ENCODE measurements around the gene DNAJB2. TPM values are rescaled to one million over a fixed set of nuclear protein-coding genes. Genes with fewer than 3 reads are reported as not detected.

The DNAJB2 gene
- total and polyA plus RNA-seq, 7 donors: 27.4 to 73.9 (median 42.1) TPM

DNA sequence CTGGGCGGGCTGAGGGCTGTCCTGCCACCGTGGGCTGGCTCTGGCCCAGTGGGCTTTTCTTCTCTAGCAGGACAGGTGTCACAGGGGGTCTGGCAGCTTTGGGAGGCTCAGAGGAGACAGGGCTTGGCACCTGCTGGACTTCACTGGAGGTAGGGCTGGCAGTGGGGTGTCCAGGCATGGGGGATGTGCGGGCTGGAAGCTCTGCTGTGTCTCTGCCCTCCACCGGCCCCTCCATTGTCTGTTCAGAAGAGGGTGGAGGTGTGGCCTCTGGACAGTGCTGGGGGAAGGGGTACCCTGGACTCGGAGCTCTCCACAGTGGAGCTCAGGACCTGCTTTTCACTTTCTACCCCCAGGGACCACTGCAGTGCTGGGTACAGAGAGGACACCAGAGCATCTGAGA is 20.9 kb downstream of the DNAJB2 start:
- WGBS, 2 donors: 66 to 69% methylated on average over 5 of the region's 5 CpGs
- Histone ChIP-seq H3K27me3 (peaks cover 0 to 21% (median 6%) of the 10 kb centered on the region in 3 donors), H3K9me3 (no peaks in the 10 kb centered on the region), H3K4me3 (no peak overlapping the region), H3K27ac (no peak overlapping the region), H3K4me1 (peaks cover 0 to 4% (median 3%) of the 10 kb centered on the region in 4 donors), H3K36me3 (no peaks in the 10 kb centered on the region)
- intact Hi-C loops (cut with DNase I): loop anchor here (5.0 kb wide), 1 partner anchor 33 kb away; no protein-coding TSS in a partner anchor
- TF ChIP-seq EP300 (IDR thresholded peaks at IDR 0.05): no peak
- DNase-seq: no peak

DNA sequence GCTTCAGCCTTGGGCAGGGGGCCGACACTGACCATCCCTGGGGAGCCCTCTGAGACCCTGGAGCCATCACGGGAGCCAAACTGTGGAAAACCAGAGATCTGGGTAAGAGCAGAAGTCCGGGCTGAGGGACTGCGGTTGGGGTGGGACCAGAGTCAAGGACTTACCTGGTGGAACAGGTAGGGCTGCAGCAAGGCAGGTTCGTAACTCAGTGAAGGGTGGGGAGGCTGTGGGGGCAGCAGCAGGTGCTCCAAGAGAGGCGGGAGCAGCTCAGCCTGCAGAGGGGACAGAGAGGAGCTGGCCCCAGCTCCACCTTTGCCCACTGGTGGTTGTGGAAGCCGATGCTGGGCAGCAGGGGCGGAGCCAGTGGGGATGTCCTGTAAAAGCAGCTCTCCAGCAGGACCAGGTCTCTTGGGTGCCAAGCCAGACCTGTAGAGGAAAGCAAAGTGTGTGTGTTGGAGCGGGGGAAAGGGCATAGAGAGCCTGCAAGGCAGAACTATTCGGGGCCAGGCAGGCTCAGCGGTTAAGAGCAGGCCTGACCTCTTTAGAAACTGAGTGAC is 23.3 kb downstream of the DNAJB2 start:
- Histone ChIP-seq H3K36me3 (no peaks in the 10 kb centered on the region), H3K4me1 (no peaks in the 10 kb centered on the region), H3K4me3 (no peak overlapping the region), H3K9me3 (no peaks in the 10 kb centered on the region), H3K27ac (no peak overlapping the region), H3K27me3 (peaks cover 0 to 39% (median 8%) of the 10 kb centered on the region in 3 donors)
- no peak for DNase-seq
- TF ChIP-seq EP300 (IDR thresholded peaks at IDR 0.05): no peak
- no peak for TF ChIP-seq CTCF (IDR thresholded peaks at IDR 0.05)
- no peak for TF ChIP-seq POLR2AphosphoS5 (IDR thresholded peaks at IDR 0.05)
- TF ChIP-seq POLR2A (IDR thresholded peaks at IDR 0.05): no peak
- intact Hi-C loops (cut with DNase I): loop anchor here (5.0 kb wide), 1 partner anchor 35 kb away; no protein-coding TSS in a partner anchor
- WGBS, 2 donors: 54 to 69% methylated on average over 11 of the region's 11 CpGs

GRCh38 chr2:219304223-219304622 is 25.1 kb downstream of the DNAJB2 start:
- H3K4me3 ChIP-seq: no peak overlapping the region
- no peak for DNase-seq
- no peak for TF ChIP-seq CTCF (IDR thresholded peaks at IDR 0.05)
- no peak for TF ChIP-seq POLR2AphosphoS5 (IDR thresholded peaks at IDR 0.05)
- TF ChIP-seq POLR2A (IDR thresholded peaks at IDR 0.05): no peak
- TF ChIP-seq EP300 (IDR thresholded peaks at IDR 0.05): no peak
- no peaks in the 10 kb centered on the region for H3K9me3 ChIP-seq
- peaks cover 0 to 10% (median 5%) of the 10 kb centered on the region in 4 donors for H3K4me1 ChIP-seq
- H3K27ac ChIP-seq: no peak overlapping the region
- WGBS, 2 donors: 57% methylated on average over 2 of the region's 2 CpGs
- no peaks in the 10 kb centered on the region for H3K36me3 ChIP-seq
- intact Hi-C loops (cut with DNase I): loop anchor here (5.0 kb wide), 1 partner anchor 37 kb away; no protein-coding TSS in a partner anchor
- peaks cover 9 to 56% (median 24%) of the 10 kb centered on the region in 3 donors for H3K27me3 ChIP-seq

DNA sequence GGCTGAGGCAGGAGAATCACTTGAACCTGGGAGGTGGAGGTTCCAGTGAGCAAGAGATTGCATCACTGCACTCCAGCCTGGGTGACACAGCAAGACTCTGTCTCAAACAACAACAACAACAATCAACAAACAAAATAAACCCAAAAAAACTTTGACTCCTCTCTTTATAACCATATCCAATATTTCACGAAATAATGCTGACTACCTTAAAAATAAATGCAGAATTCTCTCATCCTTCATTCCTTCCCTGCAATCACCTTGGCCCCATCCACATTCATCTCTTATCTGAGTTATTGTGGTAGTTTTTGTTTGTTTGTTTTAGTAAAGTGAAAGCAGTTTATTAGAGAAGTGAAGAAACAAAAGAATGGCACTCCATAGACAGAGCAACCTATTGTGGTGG is 26.9 kb downstream of the DNAJB2 start:
- TF ChIP-seq CTCF (IDR thresholded peaks at IDR 0.05) (no peak), EP300 (IDR thresholded peaks at IDR 0.05) (no peak), POLR2AphosphoS5 (IDR thresholded peaks at IDR 0.05) (no peak), POLR2A (IDR thresholded peaks at IDR 0.05) (no peak)
- no peaks in the 10 kb centered on the region for H3K36me3 ChIP-seq
- intact Hi-C loops (cut with DNase I): no loop called here
- H3K27me3 ChIP-seq: peaks cover 11 to 67% (median 29%) of the 10 kb centered on the region in 3 donors
- no peak overlapping the region for H3K4me3 ChIP-seq
- WGBS, 2 donors: 77 to 88% methylated on average over 1 of the region's 1 CpG
- no peak for DNase-seq
- H3K4me1 ChIP-seq: peaks cover 0 to 10% (median 5%) of the 10 kb centered on the region in 4 donors
- H3K9me3 ChIP-seq: no peaks in the 10 kb centered on the region
- H3K27ac ChIP-seq: no peak overlapping the region

GRCh38 chr2:219308142-219309101 is 29.3 kb downstream of the DNAJB2 start:
- Histone ChIP-seq H3K36me3 (no peaks in the 10 kb centered on the region), H3K4me1 (peaks cover 0 to 10% (median 5%) of the 10 kb centered on the region in 4 donors), H3K27me3 (peaks cover 11 to 63% (median 29%) of the 10 kb centered on the region in 3 donors), H3K27ac (no peak overlapping the region), H3K9me3 (no peaks in the 10 kb centered on the region), H3K4me3 (no peak overlapping the region)
- DNase-seq: no peak
- intact Hi-C loops (cut with DNase I): no loop called here
- TF ChIP-seq CTCF (IDR thresholded peaks at IDR 0.05): no peak
- TF ChIP-seq POLR2A (IDR thresholded peaks at IDR 0.05): no peak
- no peak for TF ChIP-seq POLR2AphosphoS5 (IDR thresholded peaks at IDR 0.05)
- no peak for TF ChIP-seq EP300 (IDR thresholded peaks at IDR 0.05)
- 6 to 15% methylated on average over 45 of the region's 45 CpGs for WGBS, 2 donors

Measured in sigmoid colon (tissue), 7 donors.